Measurements from ENCODE around the gene CYP2S1. TPM values are rescaled to one million over a fixed set of nuclear protein-coding genes. Genes with fewer than 3 reads are reported as not detected.

CYP2S1 gene
- total RNA-seq, 1 donor: 3.0 TPM

GRCh38 chr19:41193430-41194156 is 574 bp downstream of the CYP2S1 start:
- DNase-seq (ENCODE audit: low read depth in 2 of 3, low spot score in 2 of 3): no peak

GRCh38 chr19:41194157-41194552 is 1.1 kb downstream of the CYP2S1 start:
- no peak for DNase-seq (ENCODE audit: low read depth in 2 of 3, low spot score in 2 of 3)

DNA sequence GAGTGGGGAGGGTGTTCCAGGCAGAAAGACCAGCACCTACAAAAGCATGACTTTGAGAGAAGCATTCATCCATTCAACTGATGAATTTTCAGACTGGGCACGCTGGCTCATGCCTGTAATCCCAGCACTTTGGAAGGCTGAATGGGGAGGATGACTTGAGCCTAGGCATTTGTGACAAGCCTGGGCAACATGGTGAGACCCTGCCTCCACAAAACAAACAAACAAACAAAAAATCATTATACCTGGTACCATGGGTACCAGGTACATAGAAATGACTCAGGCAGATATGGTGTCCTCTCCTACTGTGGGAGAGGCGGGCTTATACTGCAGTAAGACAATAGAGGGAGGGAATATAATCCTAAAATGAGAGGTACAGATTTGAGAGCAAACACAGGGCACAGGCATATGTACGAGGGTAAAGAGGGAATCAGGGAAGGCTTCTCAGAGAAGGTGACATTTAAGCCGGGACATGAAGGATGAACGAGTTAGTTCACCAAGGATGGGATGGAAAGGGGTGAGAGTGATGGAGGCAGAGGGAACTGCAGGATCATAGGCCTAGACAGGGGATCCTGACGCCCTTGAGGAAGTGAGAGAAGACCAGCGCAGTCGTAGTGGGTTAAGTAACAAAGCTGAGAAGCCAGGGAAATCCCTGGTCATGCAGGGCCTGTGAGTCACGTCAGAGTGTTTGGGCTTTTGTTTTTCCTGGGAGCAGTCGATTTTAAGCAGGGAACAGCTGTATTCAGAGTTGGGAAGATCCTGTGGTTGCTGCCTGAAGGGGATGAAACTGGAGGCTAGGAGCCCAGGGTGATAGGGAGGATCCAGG is 2.9 kb downstream of the CYP2S1 start:
- no peak for DNase-seq (ENCODE audit: low read depth in 2 of 3, low spot score in 2 of 3)

GRCh38 chr19:41198559-41198958 is 5.5 kb downstream of the CYP2S1 start:
- no peak for DNase-seq (ENCODE audit: low read depth in 2 of 3, low spot score in 2 of 3)

- DNase-seq (ENCODE audit: low read depth in 2 of 3, low spot score in 2 of 3): no peak
Observed at GRCh38 chr19:41203371-41203770, 10.4 kb downstream of the CYP2S1 start.

GRCh38 chr19:41204338-41204737 is 11.3 kb downstream of the CYP2S1 start:
- peak; percentile 72 to 92 (median 86) for DNase-seq (ENCODE audit: low read depth in 2 of 3, low spot score in 2 of 3)

DNA sequence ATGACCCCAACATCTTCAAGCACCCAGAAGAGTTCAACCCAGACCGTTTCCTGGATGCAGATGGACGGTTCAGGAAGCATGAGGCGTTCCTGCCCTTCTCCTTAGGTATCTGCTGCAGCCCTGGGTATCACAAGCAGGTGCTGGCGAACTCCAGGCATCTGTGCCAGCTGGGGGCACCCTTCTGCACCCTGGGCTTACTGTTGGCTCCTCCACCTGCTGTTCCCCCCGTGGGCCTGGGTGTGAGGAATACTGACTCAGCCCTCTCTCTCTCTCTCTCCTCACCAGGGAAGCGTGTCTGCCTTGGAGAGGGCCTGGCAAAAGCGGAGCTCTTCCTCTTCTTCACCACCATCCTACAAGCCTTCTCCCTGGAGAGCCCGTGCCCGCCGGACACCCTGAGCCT is 13.0 kb downstream of the CYP2S1 start:
- DNase-seq (ENCODE audit: low read depth in 2 of 3, low spot score in 2 of 3): no peak

- DNase-seq (ENCODE audit: low read depth in 2 of 3, low spot score in 2 of 3): no peak
Observed at GRCh38 chr19:41206456-41206855, 13.4 kb downstream of the CYP2S1 start.

DNA sequence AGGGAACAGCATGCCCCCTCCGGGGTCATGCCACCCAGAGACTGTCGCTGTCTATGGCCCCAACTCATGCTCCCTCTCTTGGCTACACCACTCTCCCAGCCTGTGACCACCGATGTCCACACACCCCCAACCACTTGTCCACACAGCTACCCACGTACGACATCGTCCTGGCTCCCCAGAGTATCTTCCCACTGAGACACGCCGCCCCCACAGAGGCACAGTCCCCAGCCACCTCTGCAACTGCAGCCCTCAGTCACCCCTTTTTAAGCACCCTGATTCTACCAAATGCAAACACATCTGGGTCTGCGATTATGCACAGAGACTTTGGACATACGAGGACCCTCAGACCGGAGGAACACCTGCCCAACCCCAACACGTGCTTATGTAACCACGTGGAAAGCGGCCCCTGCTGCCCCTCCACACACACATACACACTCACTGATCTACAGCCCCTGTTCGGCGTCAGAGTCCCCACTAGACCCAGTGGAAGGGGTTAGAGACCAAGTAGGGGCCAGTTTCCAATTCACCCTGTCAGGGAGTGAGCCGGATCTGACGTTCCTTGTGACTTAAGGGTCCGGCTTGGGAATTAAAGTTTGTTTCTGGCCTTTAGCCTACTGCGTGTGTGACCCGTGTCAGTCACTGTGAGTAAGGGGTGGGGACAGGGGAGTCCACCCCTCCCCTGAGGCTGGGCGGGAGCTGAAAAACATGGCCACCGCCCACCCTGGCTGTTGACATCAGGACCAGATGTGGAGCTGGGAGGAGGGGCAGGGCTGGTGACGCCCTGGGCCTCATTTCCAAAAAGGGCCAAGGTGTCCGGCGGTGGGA is 14.1 kb downstream of the CYP2S1 start:
- DNase-seq (ENCODE audit: low read depth in 2 of 3, low spot score in 2 of 3): no peak

DNA sequence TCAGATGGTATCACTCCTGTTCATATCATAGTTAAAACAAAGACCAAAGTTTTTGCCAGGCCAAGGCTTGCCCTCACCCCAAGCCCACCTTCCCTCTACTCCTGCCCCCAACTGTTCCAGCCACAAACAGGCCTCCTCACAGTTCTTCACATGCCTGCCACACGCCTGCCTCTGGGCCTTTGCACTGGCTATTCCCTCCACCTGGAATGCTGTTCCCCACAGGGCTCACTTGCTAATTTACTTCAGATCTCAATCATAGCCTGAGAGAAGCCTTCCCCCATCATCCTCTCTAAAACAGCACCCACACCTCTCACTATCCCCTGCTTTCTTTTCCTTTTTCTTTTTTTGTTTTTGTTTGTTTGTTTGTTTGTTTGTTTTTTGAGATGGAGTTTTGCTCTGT is 21.1 kb downstream of the CYP2S1 start:
- no peak for DNase-seq (ENCODE audit: low read depth in 2 of 3, low spot score in 2 of 3)

DNA sequence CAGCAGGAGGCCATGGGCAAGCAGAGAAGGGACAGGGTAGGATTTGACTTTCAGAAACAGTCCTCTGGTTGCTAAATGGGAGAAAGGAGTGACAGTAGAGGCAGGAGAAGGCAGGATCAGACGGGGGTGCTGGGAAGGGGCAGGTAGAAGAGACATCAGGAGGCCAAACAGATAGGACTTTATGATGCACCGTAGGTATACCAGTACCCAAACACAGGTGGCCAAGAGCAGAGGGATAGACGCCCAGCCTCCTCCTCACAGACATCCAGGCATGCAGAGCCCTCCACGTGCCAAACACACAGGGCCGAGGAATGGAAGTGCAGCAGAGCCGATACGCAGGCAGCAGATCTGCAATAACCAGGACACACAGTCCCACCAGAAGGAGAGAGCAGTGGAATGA is 24.7 kb downstream of the CYP2S1 start:
- no peak for DNase-seq (ENCODE audit: low read depth in 2 of 3, low spot score in 2 of 3)

DNA sequence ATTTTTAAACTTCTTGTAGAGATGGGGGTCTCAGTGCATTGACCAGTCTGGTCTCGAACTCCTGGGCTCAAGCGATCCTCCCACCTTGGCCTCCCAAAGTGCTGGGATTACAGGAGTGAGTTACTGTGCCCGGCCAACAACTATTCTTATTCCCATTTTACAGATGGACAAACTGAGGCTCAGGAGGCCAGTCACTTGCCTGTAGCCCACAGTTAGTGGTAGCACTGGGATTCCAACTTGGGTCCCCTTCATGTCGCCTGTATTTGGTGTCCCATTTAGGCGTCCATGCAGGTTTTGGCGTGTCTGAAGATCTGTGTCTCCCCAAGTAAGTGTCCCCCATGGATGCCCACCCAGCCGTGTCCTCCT is 25.2 kb downstream of the CYP2S1 start:
- no peak for DNase-seq (ENCODE audit: low read depth in 2 of 3, low spot score in 2 of 3)

GRCh38 chr19:41218615-41219507 is 25.8 kb downstream of the CYP2S1 start, which contains the start of gene AXL:
TSS of gene AXL (plus strand) at chr19:41219223. CDS start at chr19:41219393, 170 bp downstream.
- peak in 1 of 3 donors; percentile 26 for DNase-seq (ENCODE audit: low read depth in 2 of 3, low spot score in 2 of 3)

- peak in 2 of 3 donors; percentile 34 to 44 for DNase-seq (ENCODE audit: low read depth in 2 of 3, low spot score in 2 of 3)
Observed at GRCh38 chr19:41219924-41220567, 27.0 kb downstream of the CYP2S1 start.

- DNase-seq (ENCODE audit: low read depth in 2 of 3, low spot score in 2 of 3): no peak
Observed at GRCh38 chr19:41220811-41221210, 27.8 kb downstream of the CYP2S1 start.

DNA sequence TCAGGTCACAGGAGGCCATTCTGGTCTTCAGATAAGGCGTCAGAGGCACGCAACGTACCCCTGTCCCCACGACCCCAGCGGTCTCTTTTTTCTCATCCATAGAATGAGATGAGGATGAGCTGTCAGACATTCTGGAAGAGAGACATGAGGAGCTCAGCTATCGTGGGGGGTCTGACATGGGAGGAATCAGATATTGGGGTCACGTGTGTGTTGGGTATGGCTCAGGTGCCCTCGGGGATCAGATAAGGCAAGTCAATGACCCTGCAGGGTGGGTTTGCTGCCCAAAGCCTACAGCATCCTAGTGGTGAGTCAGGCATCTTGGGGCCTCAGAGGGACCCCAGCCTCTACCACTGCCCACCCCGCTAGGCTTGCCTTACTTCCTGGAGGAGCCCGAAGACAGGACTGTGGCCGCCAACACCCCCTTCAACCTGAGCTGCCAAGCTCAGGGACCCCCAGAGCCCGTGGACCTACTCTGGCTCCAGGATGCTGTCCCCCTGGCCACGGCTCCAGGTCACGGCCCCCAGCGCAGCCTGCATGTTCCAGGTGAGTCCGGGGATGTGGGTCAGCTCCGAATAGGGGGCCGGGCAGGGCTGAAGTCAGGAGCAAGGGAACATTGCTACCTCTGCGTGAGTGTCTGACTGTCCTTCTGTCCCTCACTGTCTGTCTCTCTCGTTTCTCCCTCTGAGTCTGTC is 28.6 kb downstream of the CYP2S1 start:
- DNase-seq (ENCODE audit: low read depth in 2 of 3, low spot score in 2 of 3): no peak

- DNase-seq (ENCODE audit: low read depth in 2 of 3, low spot score in 2 of 3): no peak
Observed at GRCh38 chr19:41222240-41222639, 29.2 kb downstream of the CYP2S1 start.

DNA sequence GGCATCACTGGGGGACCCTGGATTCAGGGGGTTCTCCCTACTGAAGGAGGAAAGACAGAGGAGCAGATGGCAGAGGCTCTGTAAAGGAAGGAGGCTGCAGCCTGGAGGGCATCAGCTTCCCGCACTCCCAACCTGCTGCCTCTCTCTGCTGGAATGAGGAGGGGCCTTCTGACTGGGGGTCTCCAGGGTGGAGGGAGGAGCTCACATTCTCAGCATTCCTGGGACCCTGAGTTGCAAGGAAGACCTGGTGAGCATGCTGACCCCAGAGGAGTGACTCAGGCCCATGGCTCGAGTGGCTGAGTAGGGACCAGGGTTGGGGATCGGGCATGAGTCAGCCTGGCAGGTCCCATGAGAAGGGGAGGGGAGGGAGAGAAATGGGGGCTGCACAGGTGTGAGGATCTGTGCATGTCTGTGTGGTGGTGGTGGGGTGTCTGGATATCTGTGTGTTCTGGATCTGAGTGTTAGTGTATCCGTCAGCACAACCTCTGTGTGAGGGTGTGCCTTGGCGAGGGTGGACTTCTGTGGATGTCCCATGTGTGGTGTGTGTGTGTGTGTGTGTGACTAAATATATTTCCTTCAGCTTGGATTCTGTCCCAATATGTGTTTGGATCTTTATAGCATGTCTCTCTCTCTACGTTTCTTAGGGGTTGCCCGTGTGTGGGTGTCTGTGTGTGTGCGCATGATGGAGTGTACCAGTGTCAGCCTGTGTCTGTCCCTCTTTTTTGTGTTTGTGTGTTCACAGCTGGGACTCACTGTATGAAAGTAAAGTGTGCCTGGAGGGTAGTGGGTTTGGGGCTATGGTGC is 30.6 kb downstream of the CYP2S1 start:
- no peak for DNase-seq (ENCODE audit: low read depth in 2 of 3, low spot score in 2 of 3)

Data from hematopoietic multipotent progenitor cell (in vitro differentiated cells).